Activated naive CD4-positive, alpha-beta T cell treated with anti-CD3 and anti-CD28 coated beads, Interleukin-2, amount 50 U/mL, for 24 hours (primary cell): ENCODE data around the gene GMDS.

Source experiments
- H3K27ac Mint-ChIP-seq: one replicate; pipeline ENCODE4 v1.8.0; 2021; ENCODE audit warnings: mild to moderate bottlenecking, mixed read lengths
- H3K27me3 Mint-ChIP-seq: one replicate; pipeline ENCODE4 v1.8.0; 2021; ENCODE audit warnings: mixed read lengths
- H3K36me3 Mint-ChIP-seq: one replicate; pipeline ENCODE4 v1.8.0; 2021; ENCODE audit warnings: mixed read lengths
- H3K4me1 Mint-ChIP-seq: one replicate; pipeline ENCODE4 v1.8.0; 2021; ENCODE audit warnings: mixed read lengths
- H3K4me3 Mint-ChIP-seq: one replicate; pipeline ENCODE4 v1.8.0; 2021; ENCODE audit warnings: mild to moderate bottlenecking, mixed read lengths
- H3K9me3 Mint-ChIP-seq: one replicate; pipeline ENCODE4 v1.8.0; 2021; ENCODE audit warnings: mixed read lengths

GMDS gene

GRCh38 chr6:1838604-1839213 lies 406.7 kb downstream of the GMDS start:
- Mint-ChIP-seq H3K27me3 (no peaks in the 10 kb centered on the region), H3K9me3 (no peaks in the 10 kb centered on the region), H3K4me1 (no peaks in the 10 kb centered on the region), H3K27ac (no peak overlapping the region), H3K36me3 (peaks cover 2% of the 10 kb centered on the region), H3K4me3 (no peak overlapping the region)

GRCh38 chr6:1837826-1838225 lies 407.6 kb downstream of the GMDS start:
- H3K27me3 Mint-ChIP-seq, result no peaks in the 10 kb centered on the region
- H3K36me3 Mint-ChIP-seq, result peaks cover 2% of the 10 kb centered on the region
- no peak overlapping the region for H3K4me3 Mint-ChIP-seq
- no peaks in the 10 kb centered on the region for H3K4me1 Mint-ChIP-seq
- H3K9me3 Mint-ChIP-seq, result no peaks in the 10 kb centered on the region
- H3K27ac Mint-ChIP-seq, result no peak overlapping the region

GRCh38 chr6:1836690-1837089 lies 408.7 kb downstream of the GMDS start:
- no peaks in the 10 kb centered on the region for H3K27me3 Mint-ChIP-seq

GRCh38 chr6:1834646-1835516 lies 410.5 kb downstream of the GMDS start:
- Mint-ChIP-seq H3K36me3 (peaks cover 9% of the 10 kb centered on the region), H3K9me3 (no peaks in the 10 kb centered on the region), H3K27ac (no peak overlapping the region), H3K27me3 (no peaks in the 10 kb centered on the region), H3K4me1 (no peaks in the 10 kb centered on the region), H3K4me3 (no peak overlapping the region)

More at GRCh38 chr6:1836690-1837089, 408.7 kb downstream of the GMDS start:
- Mint-ChIP-seq H3K4me1 (no peaks in the 10 kb centered on the region), H3K27ac (no peak overlapping the region), H3K4me3 (no peak overlapping the region), H3K9me3 (no peaks in the 10 kb centered on the region), H3K36me3 (peaks cover 5% of the 10 kb centered on the region)

GRCh38 chr6:1834207-1834606 lies 411.2 kb downstream of the GMDS start:
- H3K9me3 Mint-ChIP-seq, result no peaks in the 10 kb centered on the region
- no peaks in the 10 kb centered on the region for H3K27me3 Mint-ChIP-seq
- no peaks in the 10 kb centered on the region for H3K4me1 Mint-ChIP-seq
- H3K27ac Mint-ChIP-seq, result no peak overlapping the region
- peaks cover 9% of the 10 kb centered on the region for H3K36me3 Mint-ChIP-seq
- no peak overlapping the region for H3K4me3 Mint-ChIP-seq

GRCh38 chr6:1832844-1833787 lies 412.3 kb downstream of the GMDS start:
- Mint-ChIP-seq H3K27me3 (no peaks in the 10 kb centered on the region), H3K4me1 (no peaks in the 10 kb centered on the region), H3K9me3 (peaks cover 10% of the 10 kb centered on the region), H3K4me3 (no peak overlapping the region), H3K27ac (no peak overlapping the region), H3K36me3 (peaks cover 18% of the 10 kb centered on the region)

- H3K27me3 Mint-ChIP-seq, result no peaks in the 10 kb centered on the region
- no peak overlapping the region for H3K27ac Mint-ChIP-seq
- H3K9me3 Mint-ChIP-seq, result peaks cover 17% of the 10 kb centered on the region
- H3K4me3 Mint-ChIP-seq, result no peak overlapping the region
- peaks cover 25% of the 10 kb centered on the region for H3K36me3 Mint-ChIP-seq
- no peaks in the 10 kb centered on the region for H3K4me1 Mint-ChIP-seq
Observed at GRCh38 chr6:1832358-1832757, 413.0 kb downstream of the GMDS start.

- Mint-ChIP-seq H3K27ac (no peak overlapping the region), H3K4me1 (no peaks in the 10 kb centered on the region), H3K4me3 (no peak overlapping the region), H3K9me3 (peaks cover 17% of the 10 kb centered on the region), H3K27me3 (no peaks in the 10 kb centered on the region), H3K36me3 (peaks cover 32% of the 10 kb centered on the region)
Observed at GRCh38 chr6:1827984-1828793, 417.2 kb downstream of the GMDS start.

GRCh38 chr6:1825926-1826325 lies 419.5 kb downstream of the GMDS start:
- Mint-ChIP-seq H3K4me3 (no peak overlapping the region), H3K27ac (no peak overlapping the region), H3K27me3 (no peaks in the 10 kb centered on the region), H3K36me3 (peaks cover 25% of the 10 kb centered on the region), H3K9me3 (peaks cover 17% of the 10 kb centered on the region), H3K4me1 (no peaks in the 10 kb centered on the region)

- no peak overlapping the region for H3K4me3 Mint-ChIP-seq
- no peak overlapping the region for H3K27ac Mint-ChIP-seq
- no peaks in the 10 kb centered on the region for H3K27me3 Mint-ChIP-seq
- no peaks in the 10 kb centered on the region for H3K4me1 Mint-ChIP-seq
- H3K36me3 Mint-ChIP-seq, result peaks cover 25% of the 10 kb centered on the region
- H3K9me3 Mint-ChIP-seq, result peaks cover 17% of the 10 kb centered on the region
Observed at GRCh38 chr6:1825277-1825676, 420.1 kb downstream of the GMDS start.

- Mint-ChIP-seq H3K36me3 (peaks cover 7% of the 10 kb centered on the region), H3K4me3 (no peak overlapping the region), H3K9me3 (no peaks in the 10 kb centered on the region), H3K27ac (no peak overlapping the region), H3K4me1 (no peaks in the 10 kb centered on the region), H3K27me3 (no peaks in the 10 kb centered on the region)
Observed at GRCh38 chr6:1821513-1822183, 423.8 kb downstream of the GMDS start.

GRCh38 chr6:1821164-1821512 lies 424.3 kb downstream of the GMDS start:
- H3K27me3 Mint-ChIP-seq, result no peaks in the 10 kb centered on the region
- no peak overlapping the region for H3K27ac Mint-ChIP-seq
- no peak overlapping the region for H3K4me3 Mint-ChIP-seq
- H3K4me1 Mint-ChIP-seq, result no peaks in the 10 kb centered on the region
- H3K9me3 Mint-ChIP-seq, result no peaks in the 10 kb centered on the region
- peaks cover 6% of the 10 kb centered on the region for H3K36me3 Mint-ChIP-seq

- Mint-ChIP-seq H3K27ac (no peak overlapping the region), H3K4me3 (no peak overlapping the region), H3K4me1 (no peaks in the 10 kb centered on the region), H3K9me3 (no peaks in the 10 kb centered on the region), H3K27me3 (no peaks in the 10 kb centered on the region), H3K36me3 (peaks cover 4% of the 10 kb centered on the region)
Observed at GRCh38 chr6:1820714-1821113, 424.7 kb downstream of the GMDS start.

- no peaks in the 10 kb centered on the region for H3K9me3 Mint-ChIP-seq
- no peak overlapping the region for H3K27ac Mint-ChIP-seq
- no peak overlapping the region for H3K4me3 Mint-ChIP-seq
- H3K36me3 Mint-ChIP-seq, result peaks cover 4% of the 10 kb centered on the region
- H3K27me3 Mint-ChIP-seq, result no peaks in the 10 kb centered on the region
- H3K4me1 Mint-ChIP-seq, result no peaks in the 10 kb centered on the region
Observed at GRCh38 chr6:1820165-1820564, 425.2 kb downstream of the GMDS start.
